ENCODE results near the gene YES1.
"Not testable (repeated sequence)": the region's sequence is repeated elsewhere in the genome, so short reads cannot be mapped to it uniquely, and the experiment has no call there.

YES1 gene

DNA sequence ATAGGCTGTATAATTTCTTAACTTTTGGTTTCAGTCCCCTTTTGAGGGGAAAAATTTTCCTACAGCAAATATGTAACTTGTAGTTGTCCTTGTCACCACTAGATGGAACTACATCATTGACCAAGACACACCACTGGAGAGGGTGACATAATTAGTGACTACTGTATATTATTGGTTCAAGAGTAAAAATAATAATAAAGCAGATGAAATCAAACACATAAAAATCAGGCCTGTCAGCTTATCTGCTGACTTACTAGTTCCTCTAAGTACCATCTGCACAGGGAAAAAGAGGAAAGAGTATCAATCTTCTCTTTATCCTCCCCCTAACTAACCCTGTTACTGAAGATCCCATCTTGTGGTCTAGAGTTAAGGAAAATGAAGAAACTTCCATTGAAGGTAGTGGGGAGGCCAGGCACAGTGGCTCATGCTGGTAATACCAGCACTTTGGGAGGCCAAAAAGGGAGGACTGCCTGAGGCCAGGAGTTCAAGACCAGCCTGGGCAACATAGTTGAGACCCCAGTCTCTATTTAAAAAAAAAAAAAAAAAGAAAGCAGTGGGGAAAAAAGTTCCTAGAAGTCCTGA, 70.0 kb downstream of the YES1 start:
- DNase-seq (ENCODE audit: insufficient read length, low spot score) (peak; percentile 35), FAIRE-seq (peak; percentile 21)

DNA sequence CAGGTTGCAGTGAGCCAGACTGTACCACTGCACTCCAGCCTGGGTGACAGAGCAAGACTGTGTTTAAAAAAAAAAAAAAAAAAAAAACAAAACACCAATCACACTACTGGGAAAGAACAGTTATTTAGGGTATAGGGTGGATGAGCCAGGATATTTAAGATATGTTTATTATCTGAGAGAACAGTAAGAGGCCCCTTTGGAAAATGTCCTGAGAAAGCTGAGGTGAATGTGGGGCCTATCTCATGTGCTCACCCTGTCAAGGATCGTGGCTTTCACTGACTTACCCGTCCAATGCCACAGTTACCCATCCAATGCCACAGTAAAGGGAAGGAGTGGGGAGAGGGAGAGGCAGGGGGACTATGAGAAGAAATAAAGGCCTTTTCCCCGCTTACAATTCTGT, 79.7 kb downstream of the YES1 start:
- DNase-seq (ENCODE audit: insufficient read length, low spot score) (no peak), FAIRE-seq (no peak)

DNA sequence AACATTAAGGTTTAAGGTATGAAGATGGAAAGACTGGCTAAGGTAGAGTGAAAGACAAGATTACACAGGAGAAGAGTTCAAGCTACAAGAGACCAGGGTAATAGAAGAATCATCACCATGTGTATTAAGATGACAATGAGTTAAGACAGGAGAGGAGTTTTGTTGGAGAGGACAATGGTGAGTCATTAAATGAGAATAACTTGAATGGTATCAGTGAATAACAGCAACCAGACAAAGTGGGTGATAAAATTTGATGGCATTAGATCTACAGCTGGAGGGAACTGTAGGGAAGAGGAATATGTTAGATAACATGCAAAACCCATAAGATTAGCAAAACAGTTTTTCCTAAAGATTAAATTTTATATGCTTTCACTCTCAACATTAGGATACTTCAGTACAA, 80.9 kb downstream of the YES1 start:
- DNase-seq (ENCODE audit: insufficient read length, low spot score) (no peak), FAIRE-seq (no peak)

DNA sequence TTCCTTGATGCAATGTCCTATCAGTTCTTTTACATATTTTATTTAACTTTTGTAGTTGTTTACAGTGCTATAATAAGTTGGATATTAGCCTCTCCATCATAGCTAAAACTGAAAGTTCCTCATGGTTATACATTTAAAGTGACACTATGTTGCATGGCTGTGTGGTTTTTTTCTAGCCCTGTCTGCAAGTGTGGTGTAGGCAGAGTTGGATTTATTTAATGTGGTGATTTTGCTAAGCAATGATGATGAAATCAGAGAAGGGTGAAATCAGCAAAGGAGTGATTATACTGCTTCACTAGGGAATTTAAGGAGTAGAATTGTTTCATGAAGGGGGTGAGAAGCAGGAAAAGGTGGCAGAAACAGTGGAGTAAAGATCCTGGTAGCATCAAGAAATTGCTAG, 81.3 kb downstream of the YES1 start:
- FAIRE-seq (no peak), DNase-seq (ENCODE audit: insufficient read length, low spot score) (no peak)

DNA sequence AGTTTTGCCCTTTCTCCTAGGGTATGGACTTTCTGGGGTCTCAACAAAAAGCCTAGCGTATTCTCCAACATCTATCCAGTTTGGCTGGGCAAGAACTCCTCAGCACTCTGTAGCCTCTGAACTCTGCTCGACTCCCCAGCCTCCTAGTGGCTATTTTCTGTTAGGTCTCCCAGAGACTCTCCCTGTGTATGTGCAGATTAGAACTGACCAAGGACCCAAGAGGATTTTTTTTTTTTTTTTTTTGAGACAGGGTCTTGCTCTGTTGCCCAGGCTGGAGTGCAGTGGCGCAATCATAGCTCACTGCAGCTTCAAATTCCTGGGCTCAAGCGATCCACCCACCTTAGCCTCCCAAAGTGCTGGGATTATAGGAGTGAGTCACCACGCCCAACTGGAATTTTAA, 81.9 kb downstream of the YES1 start:
- not testable (repeated sequence) for FAIRE-seq; DNase-seq (ENCODE audit: insufficient read length, low spot score)

DNA sequence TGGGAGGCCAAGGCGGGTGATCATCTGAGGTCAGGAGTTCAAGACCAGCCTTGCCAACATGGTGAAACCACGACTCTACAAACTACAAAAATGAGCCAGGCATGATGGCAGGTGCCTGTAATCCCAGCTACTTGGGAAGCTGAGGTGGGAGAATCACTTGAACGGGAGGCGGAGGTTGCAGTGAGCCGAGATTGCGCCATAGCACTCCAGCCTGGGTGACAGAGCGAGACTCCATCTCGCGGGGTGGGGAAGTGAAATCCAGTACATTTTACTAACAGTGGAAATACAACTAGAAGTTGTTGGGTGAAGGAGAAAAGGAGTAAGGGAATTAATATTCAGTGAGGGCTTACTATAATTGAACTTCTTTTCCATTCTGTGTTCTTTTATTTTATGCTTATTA, 86.4 kb downstream of the YES1 start:
- DNase-seq (ENCODE audit: insufficient read length, low spot score) (no peak), FAIRE-seq (no peak)

DNA sequence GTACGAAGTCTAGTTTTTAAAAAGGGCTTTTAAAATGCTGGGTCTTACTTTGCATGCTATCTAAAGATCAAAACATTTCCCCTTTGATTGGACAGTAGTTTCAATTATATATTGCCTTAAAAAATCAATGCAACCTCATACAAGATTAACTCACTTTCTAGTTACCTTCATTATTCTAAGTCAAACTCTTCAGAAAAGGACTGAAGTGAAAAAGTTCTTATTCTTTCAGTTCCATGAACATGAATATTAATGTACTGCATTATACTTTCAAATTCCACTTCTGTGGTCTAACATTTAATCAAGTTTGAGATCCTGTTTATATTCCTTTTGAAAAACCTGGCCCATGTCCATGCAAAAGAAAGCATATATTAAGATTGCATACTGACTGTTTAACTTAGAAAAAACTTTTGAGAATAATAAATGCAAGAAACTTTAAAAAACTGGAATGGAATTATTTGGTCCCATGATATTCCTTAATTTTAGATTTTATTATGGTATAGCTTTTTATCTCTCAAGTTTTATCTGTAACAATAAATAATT, 88.4 kb downstream of the YES1 start:
- FAIRE-seq (no peak), DNase-seq (ENCODE audit: insufficient read length, low spot score) (no peak)

DNA sequence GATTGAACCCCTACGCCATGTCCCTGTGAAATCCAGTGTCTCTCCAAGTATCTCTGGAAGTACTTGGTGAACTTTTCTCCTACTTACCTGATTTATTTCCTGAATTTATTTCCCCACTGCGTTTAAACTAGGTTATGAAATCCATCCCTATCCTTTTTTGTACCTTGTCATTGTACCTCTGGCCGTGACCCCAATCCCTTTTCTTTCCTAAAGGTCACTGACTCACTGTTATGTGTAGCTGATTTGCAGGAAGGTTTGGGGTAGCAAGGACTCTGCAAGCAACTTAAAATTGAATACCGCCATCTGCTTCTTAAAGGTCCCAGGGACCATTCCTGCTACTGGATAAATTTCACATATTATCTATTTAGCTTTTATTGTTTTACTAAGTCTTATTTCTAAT, 95.0 kb downstream of the YES1 start:
- no peak for DNase-seq (ENCODE audit: insufficient read length, low spot score)
- FAIRE-seq, result no peak

DNA sequence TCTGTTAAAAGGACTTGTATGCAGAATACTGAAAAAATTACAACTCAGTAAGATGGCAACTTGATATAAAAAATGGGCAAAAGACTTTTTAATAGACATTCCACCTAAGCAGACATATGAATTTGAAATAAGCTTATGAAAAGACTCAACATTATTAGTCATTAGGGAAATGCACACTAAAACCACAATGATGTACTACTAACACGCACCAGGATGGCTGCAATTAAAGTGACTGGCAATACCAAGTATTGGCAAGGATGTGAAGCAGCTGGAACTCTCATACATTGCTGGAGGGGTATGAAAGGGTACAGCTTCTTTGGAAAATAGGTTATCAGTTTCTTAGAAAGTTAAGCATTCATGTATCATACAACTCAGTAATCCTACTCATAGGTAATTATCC, 96.4 kb downstream of the YES1 start:
- DNase-seq (ENCODE audit: insufficient read length, low spot score) (no peak), FAIRE-seq (no peak)

DNA sequence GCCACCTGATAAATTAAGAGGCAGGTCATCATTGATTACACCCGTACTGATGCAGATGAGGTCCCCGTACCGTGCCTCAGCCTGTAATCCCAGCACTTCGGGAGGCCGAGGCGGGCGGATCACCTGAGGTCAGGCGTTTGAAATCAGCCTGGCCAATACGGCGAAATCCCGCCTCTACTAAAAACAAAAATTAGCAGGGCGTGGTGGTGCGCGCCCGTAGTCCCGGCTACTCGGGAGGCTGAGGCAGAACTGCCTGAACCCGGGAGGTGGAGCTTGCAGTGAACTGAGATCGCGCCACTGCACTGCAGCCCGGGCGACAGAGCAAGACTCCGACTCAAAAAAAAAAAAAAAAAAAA, 98.9 kb downstream of the YES1 start:
- FAIRE-seq (no peak), DNase-seq (ENCODE audit: insufficient read length, low spot score) (no peak)

DNA sequence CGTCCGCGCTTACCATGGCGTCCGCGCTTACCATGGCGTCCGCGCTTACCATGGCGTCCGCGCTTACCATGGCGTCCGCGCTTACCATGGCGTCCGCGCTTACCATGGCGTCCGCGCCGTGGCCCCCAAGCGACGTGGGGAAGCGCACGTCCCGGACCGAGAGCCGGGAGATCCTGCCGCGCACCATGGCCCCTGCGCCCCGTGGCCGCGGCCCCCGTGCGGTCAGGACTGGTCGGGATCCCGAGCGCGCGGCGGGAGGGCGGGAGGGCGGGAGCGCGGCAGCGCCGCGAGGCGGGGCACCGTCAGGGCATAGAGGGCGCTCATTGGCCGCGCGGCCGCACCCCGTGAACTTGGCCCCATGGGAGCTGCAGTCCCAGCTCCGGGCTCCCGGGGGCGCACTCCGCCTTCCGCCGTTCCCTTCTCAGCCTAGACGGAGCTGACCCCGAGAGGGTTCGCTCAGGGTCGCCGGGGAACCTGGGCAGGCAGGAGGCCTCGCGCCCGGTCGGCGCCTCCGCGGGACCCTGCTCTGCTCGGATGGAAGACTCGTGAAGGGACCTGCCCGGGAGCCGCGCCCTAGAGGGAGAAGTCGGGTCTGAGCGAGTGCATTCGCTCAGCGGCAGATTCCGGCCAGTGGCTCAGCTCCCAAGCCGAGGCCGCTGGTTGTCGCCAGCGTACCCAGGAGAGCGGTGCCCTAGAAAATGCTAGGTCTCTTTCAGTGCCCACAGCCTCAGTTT, 99.5 kb downstream of the YES1 start, which contains the start of gene ENOSF1:
TSS of gene ENOSF1 (minus strand) at position 230 of the 734 bp plus-strand sequence. CDS start at position 187, 43 bp downstream.
- DNase-seq (ENCODE audit: insufficient read length, low spot score) (peak; percentile 87), FAIRE-seq (no peak)

DNA sequence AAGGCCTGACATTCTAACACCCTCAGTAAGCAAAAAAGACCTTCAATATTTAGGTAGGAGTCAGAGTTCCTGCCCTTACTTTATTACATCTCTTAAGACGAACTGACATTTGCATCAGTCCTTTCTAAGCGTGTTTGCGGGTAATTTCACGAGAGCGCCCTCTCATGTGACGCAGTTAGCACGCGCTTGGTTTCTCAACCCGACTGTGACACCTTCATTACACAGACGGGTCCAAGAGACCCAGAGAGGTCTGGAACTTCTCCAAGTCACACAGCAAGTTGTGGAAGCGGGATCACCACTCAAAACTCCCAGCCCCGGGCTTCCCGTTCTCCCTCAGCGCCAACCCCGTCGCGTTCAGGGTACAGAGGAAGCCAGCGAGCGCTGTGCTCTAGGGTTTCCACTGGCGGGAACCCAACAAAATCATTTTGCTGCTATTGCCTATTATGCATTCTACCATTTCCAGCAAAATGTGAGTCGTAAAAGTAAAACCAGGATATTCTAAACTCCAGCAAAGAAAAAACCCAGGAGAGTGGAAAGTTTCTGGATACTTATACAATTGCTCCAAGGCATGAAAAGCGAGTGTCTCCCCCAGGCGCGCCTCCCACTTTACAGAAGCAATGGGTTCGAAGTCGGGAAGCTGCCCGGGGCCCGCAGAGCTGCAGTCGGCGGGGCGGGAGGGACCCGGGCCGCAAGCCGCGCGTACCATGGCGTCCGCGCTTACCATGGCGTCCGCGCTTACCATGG, 100.2 kb downstream of the YES1 start:
- peak; percentile 95 for FAIRE-seq
- DNase-seq (ENCODE audit: insufficient read length, low spot score), result peak; percentile 53

DNA sequence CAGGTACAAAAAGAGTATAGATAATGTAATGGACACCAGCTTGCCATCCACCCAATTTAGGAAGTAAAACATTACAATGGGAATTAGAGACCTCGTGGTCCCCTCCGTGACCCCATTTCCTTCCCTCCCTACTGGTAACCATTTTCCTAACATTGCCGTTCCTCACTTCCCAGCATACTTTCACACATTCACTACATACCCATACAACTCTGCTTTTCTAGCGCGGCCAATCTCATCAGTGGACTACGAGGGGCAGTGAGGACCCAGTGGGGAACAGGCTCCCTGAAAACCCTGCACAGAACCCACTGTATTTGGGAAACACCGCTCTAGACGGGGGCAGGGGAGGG, 100.8 kb downstream of the YES1 start:
- FAIRE-seq, result no peak

DNA sequence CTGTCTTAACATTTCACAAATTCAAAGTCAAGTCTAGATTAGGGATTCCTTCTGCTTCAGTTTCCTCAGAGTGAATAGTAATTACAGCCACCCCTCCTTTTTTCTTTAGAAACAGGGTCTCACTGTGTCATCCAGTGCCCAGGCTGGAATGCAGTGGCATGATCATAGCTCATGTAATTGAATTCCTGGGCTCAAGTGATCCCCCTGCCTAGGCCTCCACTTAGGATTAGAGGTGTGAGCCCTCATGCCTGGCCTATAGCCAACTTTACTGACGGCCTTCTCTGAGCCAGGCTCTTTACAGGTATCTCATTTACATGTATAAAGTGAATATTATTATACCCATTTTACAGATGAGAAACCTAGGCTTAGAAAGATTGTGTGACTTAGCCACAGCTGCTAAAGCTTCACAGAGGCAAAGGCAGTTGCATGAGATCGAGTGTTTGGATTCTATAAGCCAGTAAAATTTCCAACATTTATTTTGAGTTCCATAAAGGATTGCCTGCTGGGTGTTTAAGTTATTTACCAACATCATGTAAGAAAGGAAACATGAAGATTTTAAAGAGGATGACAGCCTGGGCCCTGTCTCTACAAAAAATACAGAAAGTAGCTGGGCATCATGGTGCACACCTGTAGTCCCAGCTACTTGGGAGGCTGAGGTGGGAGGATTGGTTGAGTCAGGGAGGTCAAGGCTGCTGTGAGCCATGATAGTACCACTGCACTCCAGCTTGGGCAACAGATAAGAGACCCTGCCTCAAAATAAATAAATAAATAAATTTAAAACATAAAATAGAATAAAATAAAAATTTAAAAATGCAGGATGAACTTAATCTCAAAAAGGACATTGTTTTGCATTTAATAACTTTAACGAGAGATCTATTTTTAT, 101.4 kb downstream of the YES1 start:
- DNase-seq (ENCODE audit: insufficient read length, low spot score), result no peak
- no peak for FAIRE-seq

More for the DNA sequence above, 100.8 kb downstream of the YES1 start:
- DNase-seq (ENCODE audit: insufficient read length, low spot score), result no peak

DNA sequence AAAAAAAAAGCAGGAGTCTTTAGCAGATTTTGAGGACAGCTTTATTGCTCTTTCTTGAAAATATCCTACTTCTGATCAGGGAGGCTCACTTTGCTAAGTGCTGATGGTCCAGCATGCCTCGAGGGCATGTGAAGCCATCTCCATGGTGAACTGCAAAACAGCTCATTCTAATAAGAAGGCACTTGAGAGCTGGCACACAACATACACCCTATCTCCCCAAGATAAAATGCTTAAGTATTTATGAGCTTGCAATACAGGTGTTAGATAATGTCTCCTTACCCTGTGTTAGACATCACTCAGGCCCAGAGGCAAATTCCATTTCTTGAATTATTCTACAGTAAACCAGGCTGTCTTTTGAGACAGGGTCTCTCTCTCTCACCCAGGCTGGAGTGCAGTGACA, 102.3 kb downstream of the YES1 start:
- no peak for FAIRE-seq
- no peak for DNase-seq (ENCODE audit: insufficient read length, low spot score)

DNA sequence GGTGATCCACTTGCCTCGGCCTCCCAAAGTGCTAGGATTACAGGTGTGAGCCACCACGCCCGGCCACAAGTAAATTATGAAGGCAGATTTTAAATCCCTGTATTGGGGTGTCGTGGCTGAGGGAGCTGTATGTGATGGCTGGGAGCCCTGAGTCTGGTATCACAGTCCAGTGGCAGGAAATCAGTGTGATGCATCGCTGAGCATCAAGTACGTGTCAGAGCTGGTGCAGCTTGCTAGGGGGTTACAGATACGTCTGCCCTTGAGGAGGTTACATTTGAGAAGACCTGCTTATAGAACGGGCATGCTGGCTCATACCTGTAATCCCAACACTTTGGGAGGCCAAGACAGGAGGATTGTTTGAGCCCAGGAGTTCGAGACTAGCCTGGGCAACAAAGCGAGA, 103.9 kb downstream of the YES1 start:
- FAIRE-seq (no peak), DNase-seq (ENCODE audit: insufficient read length, low spot score) (no peak)

DNA sequence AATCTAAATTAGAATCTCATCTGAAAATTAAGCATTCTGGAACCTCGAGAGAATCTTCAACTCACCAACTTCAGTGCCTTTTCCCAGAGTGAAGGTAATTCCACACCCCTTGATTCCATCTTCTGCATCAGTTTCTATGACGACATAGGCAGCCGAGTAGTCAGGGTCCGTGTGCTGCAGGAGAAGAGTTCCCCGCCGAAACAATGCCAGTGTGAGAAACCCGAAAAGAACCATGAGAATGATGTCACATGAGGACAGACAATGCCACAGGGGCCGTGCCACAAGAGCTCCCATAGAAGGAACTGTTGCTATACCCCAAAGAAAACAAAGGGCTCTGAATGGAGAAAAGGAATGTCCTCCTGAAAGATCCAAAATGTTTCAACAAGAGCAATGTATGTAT, 105.6 kb downstream of the YES1 start:
- FAIRE-seq (no peak), DNase-seq (ENCODE audit: insufficient read length, low spot score) (no peak)

DNA sequence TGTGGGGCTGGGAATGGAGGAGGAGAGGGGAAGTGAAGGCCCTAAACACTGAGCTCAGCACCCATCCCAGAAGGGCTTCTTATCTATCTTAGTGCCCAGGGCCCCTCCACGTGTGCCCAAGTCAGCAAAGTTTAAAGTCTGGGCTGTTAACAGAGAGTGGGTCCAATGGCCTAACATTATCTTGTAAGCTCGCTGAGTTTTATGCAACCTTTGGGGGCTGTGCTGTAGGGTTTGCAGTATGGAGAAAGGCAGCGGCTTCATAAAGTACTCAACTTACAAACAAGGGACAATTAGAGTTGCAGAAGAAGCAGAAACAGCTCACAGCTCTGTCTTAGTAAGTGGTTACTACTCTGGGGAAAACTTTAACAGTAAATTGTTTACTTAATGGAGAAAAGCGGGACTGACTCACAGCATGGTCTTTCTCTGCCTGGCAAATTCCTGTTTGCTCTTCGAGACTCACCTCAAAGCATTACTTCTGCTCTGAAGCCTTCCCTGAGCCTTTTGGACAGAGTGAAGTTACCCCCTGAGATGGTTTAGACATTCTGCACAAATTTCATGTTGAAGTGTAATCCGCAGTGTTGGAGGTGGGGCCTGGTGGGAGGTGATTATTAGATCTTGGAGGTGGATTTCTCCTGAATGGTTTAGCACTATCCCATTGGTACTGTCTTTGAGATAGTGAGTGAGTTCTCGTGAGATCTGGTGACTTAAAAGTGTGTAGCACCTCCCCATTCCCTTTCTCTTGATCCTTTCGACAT, 108.7 kb downstream of the YES1 start:
- FAIRE-seq (no peak), DNase-seq (ENCODE audit: insufficient read length, low spot score) (no peak)

DNA sequence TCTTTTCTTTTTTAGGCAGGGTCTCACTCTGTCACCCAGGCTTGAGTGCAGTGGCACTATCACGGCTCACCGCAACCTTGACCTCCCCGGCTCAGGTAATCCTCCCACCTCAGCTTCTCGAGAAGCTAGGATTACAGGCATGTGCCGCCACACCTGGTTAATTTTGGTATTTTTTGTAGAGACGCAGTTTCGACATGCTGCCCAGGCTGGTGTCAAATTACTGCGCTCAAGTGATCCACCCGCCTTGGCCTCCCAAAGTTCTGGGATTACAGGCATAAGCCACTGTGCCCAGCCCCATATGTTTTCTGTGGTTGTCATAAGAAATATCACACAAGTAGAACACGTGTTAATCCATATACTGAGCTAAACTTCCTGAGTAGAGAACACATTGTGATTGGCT, 114.2 kb downstream of the YES1 start:
- FAIRE-seq, result no peak
- DNase-seq (ENCODE audit: insufficient read length, low spot score), result no peak

DNA sequence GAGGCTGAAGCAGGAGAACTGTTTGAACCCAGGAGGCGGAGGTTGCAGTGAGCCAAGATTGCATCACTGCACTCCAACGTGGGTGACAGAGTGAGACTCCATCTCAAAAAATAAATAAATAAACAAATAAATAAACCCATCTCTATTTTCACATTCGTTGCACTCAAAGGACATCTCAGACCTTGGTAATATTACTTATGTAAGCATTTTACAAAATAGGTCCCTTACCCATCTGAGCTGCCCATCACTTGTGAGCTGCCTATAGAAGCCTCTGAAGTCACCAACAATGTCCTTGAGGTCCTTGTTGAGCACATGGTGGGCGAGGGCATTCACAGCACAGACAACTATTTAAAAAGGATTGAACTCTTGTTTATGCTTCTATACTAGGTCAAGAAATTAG, 115.0 kb downstream of the YES1 start:
- FAIRE-seq (no peak), DNase-seq (ENCODE audit: insufficient read length, low spot score) (no peak)
